Measurements from ENCODE around the gene MLXIP. TPM values are rescaled to one million over a fixed set of nuclear protein-coding genes. Genes with fewer than 3 reads are reported as not detected.

The MLXIP gene
- polyA plus RNA-seq, 1 donor from 2014 or later = 9.2 TPM

- TF ChIP-seq REST (IDR thresholded peaks at IDR 0.05; ENCODE audit: borderline replicate concordance) = no peak
- no peak for TF ChIP-seq EZH2 (IDR thresholded peaks at IDR 0.05; ENCODE audit: borderline replicate concordance, insufficient read depth, low read length, poor library complexity, severe bottlenecking)
- no peak for TF ChIP-seq TAF1 (IDR thresholded peaks at IDR 0.05; ENCODE audit: low read depth)
- TF ChIP-seq EP300 (conservative IDR thresholded peaks at IDR 0.05; ENCODE audit: poor library complexity, severe bottlenecking) = no peak
- no peak for TF ChIP-seq POLR2AphosphoS5 (IDR thresholded peaks at IDR 0.05)
- no peak for TF ChIP-seq RAD21 (conservative IDR thresholded peaks at IDR 0.05)
- no peak for TF ChIP-seq CTCF (IDR thresholded peaks at IDR 0.05; ENCODE audit: poor library complexity, severe bottlenecking)
- TF ChIP-seq SMC3 (conservative IDR thresholded peaks at IDR 0.05; ENCODE audit: poor library complexity) = no peak
- no peak for TF ChIP-seq MXI1 (conservative IDR thresholded peaks at IDR 0.05; ENCODE audit: poor library complexity, severe bottlenecking)
- no peak overlapping the region for H3K27ac ChIP-seq (ENCODE audit: low read length)
- H3K79me2 ChIP-seq (replicated peaks; ENCODE audit: insufficient read depth, low read length) = no peaks in the 10 kb centered on the region
These were observed 6.3 kb upstream of the MLXIP start for GRCh38 chr12:122072031-122072970.

GRCh38 chr12:122073815-122074214 is 4.7 kb upstream of the MLXIP start:
- no peaks in the 10 kb centered on the region for H3F3A ChIP-seq (ENCODE audit: insufficient read depth, low read length, poor library complexity, severe bottlenecking)
- H3K27me3 ChIP-seq (ENCODE audit: insufficient read depth, low read depth, low read length) = no peaks in the 10 kb centered on the region
- no peaks in the 10 kb centered on the region for H4K20me1 ChIP-seq (ENCODE audit: insufficient read depth)
- H3K4me3 ChIP-seq (ENCODE audit: low read length) = no peak overlapping the region
- H2AFZ ChIP-seq (ENCODE audit: low read depth, low read length) = no peak overlapping the region
- no peak for TF ChIP-seq MXI1 (conservative IDR thresholded peaks at IDR 0.05; ENCODE audit: poor library complexity, severe bottlenecking)
- TF ChIP-seq EP300 (conservative IDR thresholded peaks at IDR 0.05; ENCODE audit: poor library complexity, severe bottlenecking) = no peak
- no peak for TF ChIP-seq TAF1 (IDR thresholded peaks at IDR 0.05; ENCODE audit: low read depth)
- TF ChIP-seq RAD21 (conservative IDR thresholded peaks at IDR 0.05) = no peak
- no peak for TF ChIP-seq POLR2AphosphoS5 (IDR thresholded peaks at IDR 0.05)
- no peak for TF ChIP-seq REST (IDR thresholded peaks at IDR 0.05; ENCODE audit: borderline replicate concordance)
- TF ChIP-seq SMC3 (conservative IDR thresholded peaks at IDR 0.05; ENCODE audit: poor library complexity) = no peak
- no peak for TF ChIP-seq CTCF (IDR thresholded peaks at IDR 0.05; ENCODE audit: poor library complexity, severe bottlenecking)
- TF ChIP-seq EZH2 (IDR thresholded peaks at IDR 0.05; ENCODE audit: borderline replicate concordance, insufficient read depth, low read length, poor library complexity, severe bottlenecking) = no peak
- no peak overlapping the region for H3K4me2 ChIP-seq (ENCODE audit: low read length)
- H3K9me3 ChIP-seq (ENCODE audit: low read length) = no peaks in the 10 kb centered on the region
- H3K9me2 ChIP-seq (ENCODE audit: insufficient read depth, low read length) = no peaks in the 10 kb centered on the region
- no peak overlapping the region for H3K27ac ChIP-seq (ENCODE audit: low read length)
- H3K9ac ChIP-seq (ENCODE audit: low read length) = no peak overlapping the region
- no peaks in the 10 kb centered on the region for H3K36me3 ChIP-seq (ENCODE audit: insufficient read depth, low read length)
- H3K79me2 ChIP-seq (replicated peaks; ENCODE audit: insufficient read depth, low read length) = no peaks in the 10 kb centered on the region

More at GRCh38 chr12:122072031-122072970, 6.3 kb upstream of the MLXIP start:
- no peak overlapping the region for H3K4me2 ChIP-seq (ENCODE audit: low read length)
- H3K27me3 ChIP-seq (ENCODE audit: insufficient read depth, low read depth, low read length) = no peaks in the 10 kb centered on the region
- no peak overlapping the region for H2AFZ ChIP-seq (ENCODE audit: low read depth, low read length)
- no peaks in the 10 kb centered on the region for H3K36me3 ChIP-seq (ENCODE audit: insufficient read depth, low read length)
- H3K9me2 ChIP-seq (ENCODE audit: insufficient read depth, low read length) = no peaks in the 10 kb centered on the region
- no peak overlapping the region for H3K4me3 ChIP-seq (ENCODE audit: low read length)
- no peak overlapping the region for H3K9ac ChIP-seq (ENCODE audit: low read length)
- H4K20me1 ChIP-seq (ENCODE audit: insufficient read depth) = no peaks in the 10 kb centered on the region
- no peaks in the 10 kb centered on the region for H3F3A ChIP-seq (ENCODE audit: insufficient read depth, low read length, poor library complexity, severe bottlenecking)
- H3K9me3 ChIP-seq (ENCODE audit: low read length) = no peaks in the 10 kb centered on the region

Data from neural cell (in vitro differentiated cells).